H1 (cell line): ENCODE results near the gene RAMP1. TPM values are rescaled to one million over a fixed set of nuclear protein-coding genes. Genes with fewer than 3 reads are reported as not detected.

ENCODE experiments used
- CTCF ChIA-PET: fragments of 300-600 bp; sonication (Branson Sonifier 250); formaldehyde crosslinking; loops from one replicate; lab custom pipeline; 2021; ENCODE audit not compliant: partially characterized antibody; lab: Charles Lee
- POLR2A ChIA-PET: fragments of 300-600 bp; sonication (Branson Sonifier 250); formaldehyde crosslinking; loops from one replicate; lab custom pipeline; 2021; ENCODE audit warnings: inconsistent platforms; ENCODE audit not compliant: partially characterized antibody; lab: Charles Lee
- DNase-seq, 2 experiments: peaks; one replicate each; pipeline versions ENCODE4 v3.0.0 to v3.0.0-alpha.2; 2010 to 2022; ENCODE audit warnings: low spot score in 2 of 2, low read depth in 1 of 2, mixed read lengths in 1 of 2
- FAIRE-seq: peaks from 2 replicates; lab custom pipeline; 2011; peaks lifted over from hg19 to GRCh38; lab: Jason Lieb, UNC
- H2AFZ ChIP-seq: 2 replicates; pipeline ENCODE4 v1.8.1; 2012; ENCODE audit warnings: low read length, inconsistent platforms
- H2AK5ac ChIP-seq: 2 replicates; pipeline ENCODE4 v1.6.1; 2013; ENCODE audit warnings: low read depth, low read length
- H2BK120ac ChIP-seq: replicated peaks from 2 replicates; pipeline ENCODE3; 2013; ENCODE audit warnings: low read depth, low read length, inconsistent platforms
- H2BK12ac ChIP-seq: 2 replicates; pipeline ENCODE4 v1.6.1; 2013; ENCODE audit warnings: low read depth, low read length
- H2BK15ac ChIP-seq: 2 replicates; pipeline ENCODE4 v1.6.1; 2013; ENCODE audit warnings: low read length
- H2BK20ac ChIP-seq: 2 replicates; pipeline ENCODE4 v1.6.1; 2013; ENCODE audit warnings: low read length
- H2BK5ac ChIP-seq: 2 replicates; pipeline ENCODE4 v1.6.1; 2013; ENCODE audit warnings: low read depth, low read length
- H3K14ac ChIP-seq: 2 replicates; pipeline ENCODE4 v1.6.1; 2013; ENCODE audit warnings: inconsistent platforms; ENCODE audit not compliant: insufficient read length
- H3K18ac ChIP-seq: 2 replicates; pipeline ENCODE4 v1.6.1; 2013; ENCODE audit warnings: low read length; ENCODE audit errors: extremely low read depth
- H3K23ac ChIP-seq: 2 replicates; pipeline ENCODE4 v1.6.1; 2013; ENCODE audit warnings: inconsistent platforms; ENCODE audit not compliant: insufficient read length
- H3K23me2 ChIP-seq: 2 replicates; pipeline ENCODE4 v1.6.1; 2013; ENCODE audit warnings: low read depth, low read length
- H3K27ac ChIP-seq: 2 replicates; pipeline ENCODE4 v1.6.1; 2011; ENCODE audit warnings: low read depth, low read length, inconsistent platforms
- H3K27me3 ChIP-seq, 4 experiments: replicated peaks in 1 of 4; 1 replicate in 1 of 4; 2 replicates in 3 of 4; pipeline versions ENCODE4 v1.6.1 to v1.8.1; 2011 to 2013; ENCODE audit warnings: low read length in 3 of 4, mild to moderate bottlenecking in 3 of 4, inconsistent platforms in 2 of 4, mixed read lengths in 2 of 4, moderate library complexity in 1 of 4; ENCODE audit not compliant: control insufficient read depth in 3 of 4, insufficient read depth in 3 of 4; ENCODE audit errors: extremely low read depth in 1 of 4
- H3K36me3 ChIP-seq, 4 experiments: 2 replicates each; pipeline versions ENCODE4 v1.6.1 to v1.8.1; 2011 to 2013; ENCODE audit warnings: mild to moderate bottlenecking in 4 of 4, low read length in 3 of 4, moderate library complexity in 2 of 4, control low read depth in 1 of 4, inconsistent platforms in 1 of 4; ENCODE audit not compliant: insufficient read depth in 4 of 4, control insufficient read depth in 2 of 4
- H3K4ac ChIP-seq: replicated peaks from 2 replicates; pipeline ENCODE3; 2013; ENCODE audit warnings: low read length, low read depth, mixed read lengths, inconsistent platforms; ENCODE audit not compliant: insufficient read length
- H3K4me1 ChIP-seq, 4 experiments: replicated peaks in 1 of 4; 1 replicate in 1 of 4; 2 replicates in 3 of 4; pipeline versions ENCODE4 v1.6.1 to v1.8.1; 2011 to 2013; ENCODE audit warnings: low read length in 3 of 4, inconsistent platforms in 2 of 4, mixed read lengths in 1 of 4; ENCODE audit not compliant: insufficient read depth in 4 of 4, control insufficient read depth in 3 of 4
- H3K4me2 ChIP-seq, 2 experiments: 2 replicates each; pipeline versions ENCODE4 v1.6.1 to v1.8.1; 2011 to 2013; ENCODE audit warnings: low read depth in 2 of 2, low read length in 2 of 2, control low read depth in 1 of 2, inconsistent platforms in 1 of 2, mild to moderate bottlenecking in 1 of 2; ENCODE audit not compliant: insufficient read depth in 1 of 2
- H3K4me3 ChIP-seq, 4 experiments: fragments of 200-600, 300-600 bp in 1 of 4; sonication (generic), shearing (Covaris generic), sonication (Bioruptor Twin) in 1 of 4; 2 replicates each; pipeline versions ENCODE4 v1.5.1 to v1.8.1; 2011 to 2016; ENCODE audit warnings: low read length in 4 of 4, low read depth in 3 of 4, control low read depth in 2 of 4, inconsistent platforms in 2 of 4, mild to moderate bottlenecking in 2 of 4, mixed read lengths in 1 of 4, moderate library complexity in 1 of 4; ENCODE audit not compliant: insufficient read depth in 2 of 4; ENCODE audit errors: extremely low read depth in 1 of 4
- H3K56ac ChIP-seq: replicated peaks from 2 replicates; pipeline ENCODE3; 2013; ENCODE audit warnings: low read depth, mild to moderate bottlenecking, mixed read lengths, low read length, inconsistent platforms; ENCODE audit not compliant: insufficient read length
- H3K79me1 ChIP-seq: 2 replicates; pipeline ENCODE4 v1.6.1; 2013; ENCODE audit warnings: low read depth, low read length, control low read depth
- H3K79me2 ChIP-seq, 2 experiments: 2 replicates each; pipeline versions ENCODE4 v1.6.1 to v1.8.1; 2012 to 2013; ENCODE audit warnings: low read length in 2 of 2, mild to moderate bottlenecking in 2 of 2, inconsistent platforms in 1 of 2; ENCODE audit not compliant: insufficient read depth in 2 of 2, control insufficient read depth in 1 of 2
- H3K9ac ChIP-seq, 4 experiments: replicated peaks in 1 of 4; 1 replicate in 1 of 4; 2 replicates in 3 of 4; pipeline versions ENCODE4 v1.6.1 to v1.8.1; 2011 to 2013; ENCODE audit warnings: low read depth in 3 of 4, low read length in 3 of 4, control low read depth in 2 of 4, mild to moderate bottlenecking in 2 of 4, moderate library complexity in 2 of 4, inconsistent platforms in 1 of 4; ENCODE audit errors: extremely low read depth in 1 of 4
- H3K9me3 ChIP-seq, 2 experiments: 2 replicates each; pipeline versions ENCODE4 v1.6.1 to v1.8.1; 2012 to 2013; ENCODE audit warnings: mild to moderate bottlenecking in 2 of 2, moderate library complexity in 2 of 2, control low read depth in 1 of 2, inconsistent platforms in 1 of 2, low read depth in 1 of 2, low read length in 1 of 2, mixed read lengths in 1 of 2; ENCODE audit not compliant: insufficient read depth in 2 of 2
- H4K20me1 ChIP-seq, 2 experiments: replicated peaks in 1 of 2; 2 replicates each; pipeline versions ENCODE3 to v1.8.1; 2011 to 2013; ENCODE audit warnings: inconsistent platforms in 2 of 2, low read length in 2 of 2, mild to moderate bottlenecking in 1 of 2; ENCODE audit not compliant: insufficient read depth in 2 of 2, control insufficient read depth in 1 of 2
- H4K5ac ChIP-seq: 2 replicates; pipeline ENCODE4 v1.6.1; 2013; ENCODE audit warnings: low read length, low read depth, mixed read lengths, inconsistent platforms; ENCODE audit not compliant: insufficient read length
- H4K8ac ChIP-seq: 2 replicates; pipeline ENCODE4 v1.8.0; 2013; ENCODE audit warnings: mild to moderate bottlenecking, moderate library complexity, low read length, inconsistent platforms; ENCODE audit not compliant: insufficient read depth; ENCODE audit errors: extremely low read depth
- H4K91ac ChIP-seq: replicated peaks from 2 replicates; pipeline ENCODE3; 2013; ENCODE audit warnings: low read length, mixed read lengths, inconsistent platforms; ENCODE audit not compliant: insufficient read length
- ASH2L ChIP-seq: fragments of 200-600, 300-600 bp; sonication (generic); IDR thresholded peaks from one replicate; pipeline ENCODE4 v1.7.1; 2017; ENCODE audit warnings: low read length
- ATF2 ChIP-seq: IDR thresholded peaks from 2 replicates; pipeline ENCODE4 v1.6.1; 2012; ENCODE audit warnings: low read length, inconsistent platforms
- BCL11A ChIP-seq, 2 experiments: IDR thresholded peaks; one replicate each; pipeline ENCODE4 v1.6.1; 2011; ENCODE audit warnings: low read depth in 2 of 2, low read length in 2 of 2, mild to moderate bottlenecking in 2 of 2
- SUZ12 ChIP-seq: fragments of 200-600 bp; sonication (generic); IDR thresholded peaks from 2 replicates; pipeline ENCODE4 v1.6.1; 2012; ENCODE audit warnings: mild to moderate bottlenecking, inconsistent platforms, low read length, moderate library complexity, mixed read lengths
- TAF1 ChIP-seq: IDR thresholded peaks from 2 replicates; pipeline ENCODE4 v1.6.1; 2011; ENCODE audit warnings: mild to moderate bottlenecking, low read depth, low read length
- WGBS, 2 experiments: shearing (Covaris generic) in 1 of 2; methylation state at CpG; one replicate each; pipeline versions ENCODE4 v1.1.6 to v1.1.7; 2013 to 2015; ENCODE audit warnings: low lambda C conversion rate in 2 of 2, mixed read lengths in 2 of 2, inconsistent platforms in 1 of 2, low coverage in 1 of 2, missing lambda C conversion rate in 1 of 2; ENCODE audit not compliant: insufficient replicate concordance in 2 of 2, insufficient coverage in 1 of 2, insufficient read length in 1 of 2; ENCODE audit errors: extremely low coverage in 1 of 2, missing lambda C conversion rate in 1 of 2; 5-methylcytosine and 5-hydroxymethylcytosine counted together
- polyA plus RNA-seq, 7 experiments: library from polyadenylated mRNA; depleted of rRNA in 3 of 7; stranded (reverse) in 5 of 7; unstranded in 2 of 7; fragments of >200 nt in 5 of 7; fragments of 200-250 nt in 2 of 7; gene quantifications; 1 replicate in 5 of 7; 2 replicates in 1 of 7; 4 replicates in 1 of 7; pipeline versions ENCODE4 v1.2.1 to v1.2.3, GENCODE V29; 2011 to 2013; ENCODE audit warnings: missing spikeins in 2 of 7, mixed read lengths in 2 of 7
- total RNA-seq: library from RNA; stranded (reverse); fragmentation: NEBNext Ultra II Directional; extraction: Animal tissue kit (Norgen Biotek cat#: 25700); gene quantifications from 2 replicates; pipeline ENCODE4 v1.2.1, GENCODE V29; 2021

The RAMP1 gene
- total and polyA plus RNA-seq, 2 of the 8 experiments (the other 6 are each of a cell fraction or from before 2014, with no cell fraction given) = 0.65 to 4.3 TPM

GRCh38 chr2:237927135-237927534 is 67.7 kb downstream of the RAMP1 start:
- Histone ChIP-seq H3K9ac (no peak overlapping the region), H3K27ac (no peak overlapping the region), H3K4me1 (peaks cover 0 to 6% (median 4%) of the 10 kb centered on the region in 4 experiments; a peak in 5 of 7 replicates), H2BK120ac (no peak overlapping the region), H2AK5ac (no peak overlapping the region), H2BK5ac (no peak overlapping the region), H3K27me3 (no peaks in the 10 kb centered on the region), H4K5ac (no peak overlapping the region), H3K56ac (no peak overlapping the region), H2BK20ac (no peak overlapping the region), H3K14ac (no peak overlapping the region), H2BK15ac (no peak overlapping the region), H4K91ac (no peak overlapping the region), H4K20me1 (no peaks in the 10 kb centered on the region), H2BK12ac (no peak overlapping the region), H4K8ac (no peak overlapping the region), H3K4me2 (no peak overlapping the region), H3K18ac (no peak overlapping the region), H3K79me1 (no peaks in the 10 kb centered on the region), H3K23ac (no peak overlapping the region), H3K79me2 (no peaks in the 10 kb centered on the region), H3K4me3 (no peak overlapping the region), H3K36me3 (no peaks in the 10 kb centered on the region), H2AFZ (no peak overlapping the region), H3K9me3 (no peaks in the 10 kb centered on the region), H3K4ac (no peak overlapping the region), H3K23me2 (no peaks in the 10 kb centered on the region)
- CTCF ChIA-PET = interaction anchor here (0.6 to 1.6 kb wide), 5 partner anchors 25 to 212 kb away, joined by 3 to 5 read pairs (median 3); no protein-coding TSS in a partner anchor
- no peak for DNase-seq
- 92% methylated on average over 5 of the region's 5 CpGs; no CpG with 5 or more reads in 1 of the 2 experiments for WGBS, 2 experiments
- no peak for FAIRE-seq
- POLR2A ChIA-PET = no interaction called here
- TF ChIP-seq ATF2 = no peak
- TF ChIP-seq BCL11A (IDR thresholded peaks at IDR 0.05; ENCODE audit: low read depth in 2 of 2, low read length in 2 of 2) = no peak
- TF ChIP-seq SUZ12 = no peak
- no peak for TF ChIP-seq TAF1
- TF ChIP-seq ASH2L = no peak
